ENCODE measurements around the gene NUF2. TPM values are rescaled to one million over a fixed set of nuclear protein-coding genes. Genes with fewer than 3 reads are reported as not detected.

Gene NUF2
- total RNA-seq, 1 donor from 2014 or later, result 134 TPM

DNA sequence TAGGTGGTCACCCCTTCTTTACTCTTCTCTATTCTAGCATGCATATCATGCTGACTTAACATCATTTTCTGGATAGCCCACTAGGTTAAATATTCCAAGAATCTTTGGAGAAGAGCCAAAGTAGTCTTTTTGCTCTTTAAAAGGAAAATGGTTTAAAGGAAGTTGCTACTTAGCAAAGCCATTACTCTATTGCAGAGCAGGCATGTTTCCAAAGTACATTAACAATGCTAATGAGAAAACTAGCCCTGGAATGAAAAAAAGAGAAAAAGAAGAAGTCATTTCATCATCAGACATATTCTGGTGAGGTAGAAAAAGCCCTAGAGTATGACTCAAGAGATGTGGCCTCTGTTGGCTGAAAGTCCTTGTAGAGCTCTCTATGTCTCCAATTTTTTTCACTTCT lies 74.0 kb downstream of the NUF2 start:
- no peak for DNase-seq (ENCODE audit: low spot score)
- peaks cover 22% of the 10 kb centered on the region for H3K4me1 Mint-ChIP-seq
- no peak overlapping the region for H3K4me2 ChIP-seq
- no peaks in the 10 kb centered on the region for H3K9me3 ChIP-seq (ENCODE audit: low read depth)
- no peak overlapping the region for H3K27ac ChIP-seq
- H3K9ac ChIP-seq, result no peak overlapping the region
- no peak overlapping the region for H3K4me3 ChIP-seq
- peaks cover 3% of the 10 kb centered on the region for H3K27me3 Mint-ChIP-seq (ENCODE audit: insufficient read depth, low read depth)
- H3K4me3 Mint-ChIP-seq, result no peak overlapping the region
- H3K79me2 ChIP-seq (ENCODE audit: low read depth), result no peaks in the 10 kb centered on the region
- H3K36me3 ChIP-seq, result no peaks in the 10 kb centered on the region
- H3K27ac Mint-ChIP-seq, result no peak overlapping the region
- H3K9me3 Mint-ChIP-seq, result no peaks in the 10 kb centered on the region
- TF ChIP-seq EZH2 (IDR thresholded peaks at IDR 0.05) (no peak), CTCF (IDR thresholded peaks at IDR 0.05) (no peak), EZH2phosphoT487 (IDR thresholded peaks at IDR 0.05) (no peak)
- peaks cover 6% of the 10 kb centered on the region for H3F3A ChIP-seq (ENCODE audit: low read depth)
- peaks cover 23% of the 10 kb centered on the region for H3K4me1 ChIP-seq
- no peaks in the 10 kb centered on the region for H4K20me1 ChIP-seq (ENCODE audit: low read depth)
- H3K36me3 Mint-ChIP-seq, result no peaks in the 10 kb centered on the region
- no peak overlapping the region for H2AFZ ChIP-seq (replicated peaks)
- H3K27me3 ChIP-seq, result peaks cover 27% of the 10 kb centered on the region

- Histone ChIP-seq H3F3A (ENCODE audit: low read depth) (peaks cover 6% of the 10 kb centered on the region), H3K36me3 (no peaks in the 10 kb centered on the region), H3K4me2 (no peak overlapping the region), H3K27me3 (peaks cover 30% of the 10 kb centered on the region), H3K9me3 (ENCODE audit: low read depth) (no peaks in the 10 kb centered on the region), H3K4me1 (peaks cover 23% of the 10 kb centered on the region), H3K4me3 (no peak overlapping the region), H2AFZ (replicated peaks) (peak overlapping the region; percentile 63), H4K20me1 (ENCODE audit: low read depth) (no peaks in the 10 kb centered on the region), H3K79me2 (ENCODE audit: low read depth) (no peaks in the 10 kb centered on the region), H3K27ac (no peak overlapping the region), H3K9ac (no peak overlapping the region)
- DNase-seq (ENCODE audit: low spot score), result no peak
- Mint-ChIP-seq H3K27ac (no peak overlapping the region), H3K4me1 (peaks cover 22% of the 10 kb centered on the region), H3K4me3 (no peak overlapping the region), H3K9me3 (no peaks in the 10 kb centered on the region), H3K27me3 (ENCODE audit: insufficient read depth, low read depth) (peaks cover 3% of the 10 kb centered on the region), H3K36me3 (no peaks in the 10 kb centered on the region)
- TF ChIP-seq CTCF (IDR thresholded peaks at IDR 0.05), result no peak
- TF ChIP-seq EZH2 (IDR thresholded peaks at IDR 0.05), result no peak
- no peak for TF ChIP-seq EZH2phosphoT487 (IDR thresholded peaks at IDR 0.05)
Measured at GRCh38 chr1:163397451-163398200, 75.9 kb downstream of the NUF2 start.

GRCh38 chr1:163399001-163399400 lies 77.2 kb downstream of the NUF2 start:
- Mint-ChIP-seq H3K36me3 (no peaks in the 10 kb centered on the region), H3K27me3 (ENCODE audit: insufficient read depth, low read depth) (peaks cover 1% of the 10 kb centered on the region), H3K4me3 (no peak overlapping the region), H3K27ac (no peak overlapping the region), H3K9me3 (no peaks in the 10 kb centered on the region), H3K4me1 (peaks cover 22% of the 10 kb centered on the region)
- Histone ChIP-seq H3K79me2 (ENCODE audit: low read depth) (no peaks in the 10 kb centered on the region), H3K27ac (no peak overlapping the region), H4K20me1 (ENCODE audit: low read depth) (no peaks in the 10 kb centered on the region), H2AFZ (replicated peaks) (peak overlapping the region; percentile 99), H3K9me3 (ENCODE audit: low read depth) (no peaks in the 10 kb centered on the region), H3K36me3 (no peaks in the 10 kb centered on the region), H3K4me1 (peaks cover 23% of the 10 kb centered on the region), H3F3A (ENCODE audit: low read depth) (peaks cover 6% of the 10 kb centered on the region), H3K27me3 (peaks cover 30% of the 10 kb centered on the region), H3K9ac (no peak overlapping the region), H3K4me2 (no peak overlapping the region), H3K4me3 (no peak overlapping the region)
- no peak for DNase-seq (ENCODE audit: low spot score)
- TF ChIP-seq EZH2phosphoT487 (IDR thresholded peaks at IDR 0.05), result no peak
- TF ChIP-seq CTCF (IDR thresholded peaks at IDR 0.05), result no peak
- no peak for TF ChIP-seq EZH2 (IDR thresholded peaks at IDR 0.05)

Data from neural progenitor cell (in vitro differentiated cells).